Gastroesophageal sphincter (tissue), 4 donors: ENCODE results near the gene DPF3. TPM values are rescaled to one million over a fixed set of nuclear protein-coding genes. Genes with fewer than 3 reads are reported as not detected.

Source experiments
- ATAC-seq: fragments of 150-250 bp; one replicate; pipeline ENCODE4 v1.9.1; 2016; ENCODE audit warnings: mild to moderate bottlenecking, moderate library complexity
- H3K27ac ChIP-seq, 4 donors: fragments of 200-600 bp; sonication (generic) in 3 of 4; 1 replicate in 3 of 4; 2 replicates in 1 of 4; pipeline ENCODE4 v1.5.1; 2016 to 2019
- H3K27me3 ChIP-seq: fragments of 200-600 bp; sonication (generic); one replicate; pipeline ENCODE4 v1.5.1; 2019
- H3K36me3 ChIP-seq, 2 donors: fragments of 200-600 bp; sonication (generic); one replicate each; pipeline ENCODE4 v1.5.1; 2019; ENCODE audit warnings: control low read depth in 1 of 2
- H3K4me1 ChIP-seq, 3 donors: fragments of 200-600 bp; sonication (generic); 1 replicate in 2 of 3; 2 replicates in 1 of 3; pipeline ENCODE4 v1.5.1; 2016 to 2019; ENCODE audit warnings: control low read depth in 2 of 3
- H3K4me3 ChIP-seq, 2 donors: fragments of 200-600 bp; sonication (generic); one replicate each; pipeline ENCODE4 v1.5.1; 2019; ENCODE audit warnings: mild to moderate bottlenecking in 1 of 2, moderate library complexity in 1 of 2
- H3K9me3 ChIP-seq, 3 donors: fragments of 200-600 bp; sonication (generic); one replicate each; pipeline ENCODE4 v1.5.1; 2017 to 2019; ENCODE audit warnings: control low read depth in 2 of 3
- CTCF ChIP-seq, 4 experiments: fragments of 200-600 bp in 2 of 4; fragments of 450-650 bp in 2 of 4; sonication (generic) in 1 of 4; IDR thresholded peaks; one replicate each; pipeline ENCODE4 v1.5.1; 2017 to 2019; ENCODE audit warnings: antibody characterized with exemption in 4 of 4, mild to moderate bottlenecking in 2 of 4, moderate library complexity in 2 of 4
- EP300 ChIP-seq: sonication (generic); formaldehyde crosslinking; IDR thresholded peaks from one replicate; pipeline ENCODE4 v1.6.1; 2017; ENCODE audit warnings: antibody characterized with exemption, mild to moderate bottlenecking
- POLR2A ChIP-seq, 2 donors: fragments of 450-650 bp; IDR thresholded peaks; one replicate each; pipeline ENCODE4 v1.6.1; 2017; ENCODE audit warnings: antibody characterized with exemption in 2 of 2, mild to moderate bottlenecking in 2 of 2, moderate library complexity in 1 of 2
- POLR2AphosphoS5 ChIP-seq: sonication (generic); formaldehyde crosslinking; IDR thresholded peaks from one replicate; pipeline ENCODE4 v1.6.1; 2017; ENCODE audit warnings: antibody characterized with exemption
- WGBS, 2 donors: methylation state at CpG; one replicate each; pipeline ENCODE4 v1.1.5; 2018; ENCODE audit warnings: low coverage in 1 of 2; 5-methylcytosine and 5-hydroxymethylcytosine counted together
- total RNA-seq, 4 donors: library from RNA; depleted of rRNA; stranded (reverse); fragments of >200 nt; gene quantifications; one replicate each; pipeline ENCODE4 v1.1.0, GENCODE V29; 2016

The DPF3 gene
- total RNA-seq, 4 donors from 2014 or later: 0.13 to 4.4 (median 2.1) TPM

DNA sequence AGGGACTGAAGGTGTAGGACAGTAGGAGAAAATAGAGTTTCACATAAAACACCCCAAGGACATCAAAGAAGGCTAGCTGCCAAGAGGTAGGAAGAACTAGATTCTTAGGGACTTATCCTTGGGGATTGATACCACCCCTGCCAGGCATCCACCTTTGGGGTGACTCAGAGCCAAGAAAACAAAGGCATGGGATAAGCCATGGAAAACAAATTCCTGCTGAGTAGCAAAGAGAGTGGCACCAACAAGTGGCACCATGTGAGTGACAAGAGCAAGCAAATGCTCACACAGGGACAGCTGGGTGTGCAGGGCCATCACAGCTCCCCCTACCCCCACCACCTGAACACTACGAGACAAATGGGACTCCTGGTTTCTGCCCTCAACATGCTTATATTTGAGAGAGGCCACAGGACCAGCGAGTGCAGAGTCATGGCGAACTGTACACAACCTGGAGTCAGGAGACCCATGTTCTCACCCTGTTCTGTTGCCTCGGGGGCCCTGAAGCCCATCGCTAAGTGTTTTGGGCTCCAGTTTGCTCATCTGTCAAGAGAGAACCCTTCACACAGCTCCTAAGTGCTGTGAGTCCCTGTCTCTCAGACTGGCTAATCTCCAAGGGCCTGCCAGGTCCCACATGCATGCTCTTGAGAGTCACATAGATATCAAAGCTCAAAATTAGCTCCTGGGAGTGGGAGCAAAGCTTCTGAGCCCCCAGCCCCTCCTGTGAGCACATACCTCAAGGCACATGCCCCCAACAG lies 91.9 kb downstream of the DPF3 start:
- Histone ChIP-seq H3K9me3 (no peaks in the 10 kb centered on the region), H3K4me1 (peaks cover 0 to 25% (median 0%) of the 10 kb centered on the region in 3 donors), H3K27ac (peak overlapping the region in 3 of 4 donors; percentile 45 to 59 (median 51)), H3K4me3 (no peak overlapping the region), H3K36me3 (no peaks in the 10 kb centered on the region), H3K27me3 (no peaks in the 10 kb centered on the region)
- no peak for ATAC-seq
- no peak for TF ChIP-seq CTCF (IDR thresholded peaks at IDR 0.05)
- no peak for TF ChIP-seq POLR2A (IDR thresholded peaks at IDR 0.05)
- TF ChIP-seq EP300: no peak
- no peak for TF ChIP-seq POLR2AphosphoS5
- 36 to 75% methylated on average over 3 to 5 of the region's 5 CpGs for WGBS, 2 donors

GRCh38 chr14:72801381-72801812 lies 92.5 kb downstream of the DPF3 start:
- peak overlapping the region in 3 of 4 donors; percentile 45 to 59 (median 51) for H3K27ac ChIP-seq
- ATAC-seq: no peak

DNA sequence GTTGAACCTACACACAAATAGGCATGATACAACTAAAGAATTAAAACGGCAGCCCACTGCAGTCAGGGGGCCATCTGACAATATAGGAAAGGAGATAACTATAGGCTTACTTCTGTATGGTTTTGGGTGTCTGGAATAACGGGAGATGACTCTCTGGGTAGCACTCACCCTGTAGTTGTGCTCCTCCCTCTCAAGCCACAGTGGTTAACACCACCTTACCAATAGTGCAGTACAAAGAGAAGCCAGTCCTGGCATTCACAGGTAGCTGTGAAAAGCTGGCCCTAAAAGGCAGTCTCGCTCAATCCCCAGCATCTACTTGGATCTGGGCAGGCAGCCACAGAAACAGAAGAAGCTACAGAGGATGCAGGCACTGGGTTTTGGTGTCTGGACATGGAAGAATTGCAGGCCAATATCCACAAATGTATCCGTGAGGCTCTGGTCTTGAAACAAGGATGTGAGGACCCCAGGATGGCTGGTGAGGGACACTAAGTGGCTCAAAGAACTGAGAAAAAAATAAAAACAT lies 93.0 kb downstream of the DPF3 start:
- no peak for TF ChIP-seq POLR2A (IDR thresholded peaks at IDR 0.05)
- TF ChIP-seq CTCF (IDR thresholded peaks at IDR 0.05): no peak
- no peak for TF ChIP-seq POLR2AphosphoS5
- TF ChIP-seq EP300: no peak
- H3K4me3 ChIP-seq: no peak overlapping the region
- H3K27ac ChIP-seq: peak overlapping the region in 3 of 4 donors; percentile 45 to 59 (median 51)

More at GRCh38 chr14:72801381-72801812, 92.5 kb downstream of the DPF3 start:
- Histone ChIP-seq H3K9me3 (no peaks in the 10 kb centered on the region), H3K4me1 (peaks cover 0 to 25% (median 0%) of the 10 kb centered on the region in 3 donors), H3K36me3 (no peaks in the 10 kb centered on the region), H3K27me3 (no peaks in the 10 kb centered on the region), H3K4me3 (no peak overlapping the region)
- TF ChIP-seq POLR2AphosphoS5: no peak
- TF ChIP-seq CTCF (IDR thresholded peaks at IDR 0.05): no peak
- no peak for TF ChIP-seq EP300
- no peak for TF ChIP-seq POLR2A (IDR thresholded peaks at IDR 0.05)
- 62 to 73% methylated on average over 2 to 4 of the region's 4 CpGs for WGBS, 2 donors

DNA sequence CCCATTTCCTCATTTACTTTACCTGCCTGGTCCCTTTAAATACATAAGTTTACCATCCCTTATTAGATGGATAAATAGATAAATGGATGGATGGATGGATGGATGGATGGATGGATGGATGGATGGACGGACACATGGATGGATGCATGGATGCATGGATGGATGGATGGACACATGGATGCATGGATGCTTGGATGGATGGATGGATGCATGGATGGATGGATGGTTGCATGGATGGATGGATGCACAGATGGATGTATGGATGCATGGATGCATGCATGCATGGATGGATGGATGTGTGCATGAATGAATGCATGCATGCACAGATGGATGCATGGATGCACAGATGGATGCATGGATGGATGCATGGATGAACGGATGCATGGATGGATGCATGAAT lies 93.6 kb downstream of the DPF3 start:
- no peaks in the 10 kb centered on the region for H3K27me3 ChIP-seq
- H3K36me3 ChIP-seq: no peaks in the 10 kb centered on the region
- peaks cover 0 to 25% (median 0%) of the 10 kb centered on the region in 3 donors for H3K4me1 ChIP-seq
- H3K27ac ChIP-seq: no peak overlapping the region
- H3K9me3 ChIP-seq: no peaks in the 10 kb centered on the region
- TF ChIP-seq CTCF (IDR thresholded peaks at IDR 0.05): no peak
- TF ChIP-seq EP300: no peak
- TF ChIP-seq POLR2AphosphoS5: no peak
- TF ChIP-seq POLR2A (IDR thresholded peaks at IDR 0.05): no peak
- 76 to 89% methylated on average over 2 of the region's 2 CpGs for WGBS, 2 donors
- no peak overlapping the region for H3K4me3 ChIP-seq
- no peak for ATAC-seq

More for the DNA sequence above, 93.0 kb downstream of the DPF3 start:
- no peaks in the 10 kb centered on the region for H3K27me3 ChIP-seq
- 87 to 89% methylated on average over 2 to 4 of the region's 4 CpGs for WGBS, 2 donors
- no peak for ATAC-seq
- H3K36me3 ChIP-seq: no peaks in the 10 kb centered on the region
- H3K4me1 ChIP-seq: peaks cover 0 to 25% (median 0%) of the 10 kb centered on the region in 3 donors
- no peaks in the 10 kb centered on the region for H3K9me3 ChIP-seq

GRCh38 chr14:72796935-72797334 lies 97.0 kb downstream of the DPF3 start:
- no peaks in the 10 kb centered on the region for H3K36me3 ChIP-seq
- no peak for TF ChIP-seq CTCF (IDR thresholded peaks at IDR 0.05)
- TF ChIP-seq EP300: no peak
- no peak for TF ChIP-seq POLR2A (IDR thresholded peaks at IDR 0.05)
- TF ChIP-seq POLR2AphosphoS5: no peak
- WGBS, 2 donors: 86 to 93% methylated on average over 4 to 6 of the region's 6 CpGs
- peaks cover 0 to 28% (median 0%) of the 10 kb centered on the region in 3 donors for H3K4me1 ChIP-seq
- H3K4me3 ChIP-seq: no peak overlapping the region
- ATAC-seq: no peak
- H3K27ac ChIP-seq: no peak overlapping the region
- H3K9me3 ChIP-seq: no peaks in the 10 kb centered on the region
- H3K27me3 ChIP-seq: no peaks in the 10 kb centered on the region
